HPDE6-E6E7 (cell line): Measurements from ENCODE around the gene MSANTD4.
"Not testable (repeated sequence)": the region's sequence is repeated elsewhere in the genome, so short reads cannot be mapped to it uniquely, and the experiment has no call there.

ENCODE experiments used
- DNase-seq: peaks from one replicate; pipeline ENCODE4 v3.0.0; 2011; ENCODE audit warnings: missing footprints; ENCODE audit errors: extremely low spot score

MSANTD4 gene

GRCh38 chr11:106014035-106014434 is 8.0 kb downstream of the MSANTD4 start:
- no peak for DNase-seq

- no peak for DNase-seq
Observed at GRCh38 chr11:106012744-106013143, 9.3 kb downstream of the MSANTD4 start.

GRCh38 chr11:106011481-106011880 is 10.6 kb downstream of the MSANTD4 start:
- no peak for DNase-seq

- DNase-seq: not testable (repeated sequence)
Observed at GRCh38 chr11:106003094-106003493, 18.9 kb downstream of the MSANTD4 start.

GRCh38 chr11:106001304-106002012 is 20.6 kb downstream of the MSANTD4 start:
- no peak for DNase-seq

- no peak for DNase-seq
Observed at GRCh38 chr11:105991888-105992287, 30.2 kb downstream of the MSANTD4 start.

- DNase-seq: no peak
Observed at GRCh38 chr11:105989124-105989523, 32.9 kb downstream of the MSANTD4 start.

- no peak for DNase-seq
Observed at GRCh38 chr11:105988197-105988596, 33.8 kb downstream of the MSANTD4 start.

- DNase-seq: no peak
Observed at GRCh38 chr11:105986554-105986953, 35.5 kb downstream of the MSANTD4 start.

GRCh38 chr11:105979997-105980703 is 41.9 kb downstream of the MSANTD4 start:
- DNase-seq: no peak

- DNase-seq: no peak
Observed at GRCh38 chr11:105975128-105975527, 46.9 kb downstream of the MSANTD4 start.

- no peak for DNase-seq
Observed at GRCh38 chr11:105969756-105970155, 52.3 kb downstream of the MSANTD4 start.

- peak; percentile 34 for DNase-seq
Observed at GRCh38 chr11:105968021-105968697, 53.9 kb downstream of the MSANTD4 start.

GRCh38 chr11:105960252-105961245 is 61.5 kb downstream of the MSANTD4 start:
- no peak for DNase-seq
